Measurements from ENCODE around the gene COL5A2.

The COL5A2 gene

DNA sequence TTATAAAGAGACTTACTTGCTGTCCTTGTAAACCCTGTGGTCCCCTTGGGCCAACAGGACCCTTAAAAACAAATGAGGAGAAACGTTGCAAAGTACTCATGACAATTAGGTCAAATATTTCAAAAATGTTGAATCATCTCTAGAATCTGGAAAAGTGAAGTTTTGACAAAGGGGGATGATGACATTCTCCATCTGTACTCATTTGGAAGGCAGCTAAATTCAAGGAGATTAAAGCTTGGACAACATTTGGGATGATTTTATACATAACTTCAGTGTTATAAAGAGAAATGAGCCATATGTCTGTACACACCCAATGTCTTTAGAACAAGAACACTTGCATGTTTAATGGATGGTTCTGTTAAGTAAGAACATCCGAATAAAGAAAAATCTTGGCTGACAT, 92.9 kb downstream of the COL5A2 start:
- no peak for TF ChIP-seq BHLHE40 (IDR thresholded peaks at IDR 0.05; ENCODE audit: borderline replicate concordance)
- TF ChIP-seq FOXK2 (IDR thresholded peaks at IDR 0.05), result no peak
- TF ChIP-seq L3MBTL2 (conservative IDR thresholded peaks at IDR 0.05), result no peak
- no peak for TF ChIP-seq ARNT (IDR thresholded peaks at IDR 0.05)
- no peak for TF ChIP-seq FOXA1 (IDR thresholded peaks at IDR 0.05)
- no peak for TF ChIP-seq ZNF384 (IDR thresholded peaks at IDR 0.05)
- CTCF ChIA-PET, result no interaction called here
- DNase-seq (ENCODE audit: extremely low spot score), result no peak
- POLR2A ChIA-PET, result no interaction called here

DNA sequence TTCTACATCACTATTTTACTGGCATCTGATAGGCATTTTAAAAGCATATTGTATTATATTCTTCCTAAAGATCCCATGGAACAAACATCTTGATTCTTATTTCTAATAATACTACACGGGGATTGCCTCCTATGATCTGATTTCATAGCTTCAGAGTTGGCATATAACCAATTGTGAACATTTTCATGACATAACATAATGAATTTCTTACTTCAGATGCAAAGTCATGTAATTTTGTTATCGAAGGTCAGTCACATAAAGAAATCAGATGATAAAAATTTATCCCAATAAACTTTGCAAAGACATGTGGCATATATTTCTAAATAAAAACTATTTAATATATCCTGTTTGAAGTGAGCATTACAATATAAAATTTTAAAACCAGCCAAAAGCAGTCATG, 93.3 kb downstream of the COL5A2 start:
- CTCF ChIA-PET, result no interaction called here
- DNase-seq (ENCODE audit: extremely low spot score), result no peak
- POLR2A ChIA-PET, result no interaction called here
- TF ChIP-seq TARDBP (IDR thresholded peaks at IDR 0.05), result no peak
- TF ChIP-seq L3MBTL2 (conservative IDR thresholded peaks at IDR 0.05), result no peak
- TF ChIP-seq FOXA1 (IDR thresholded peaks at IDR 0.05), result no peak
- TF ChIP-seq ZNF384 (IDR thresholded peaks at IDR 0.05), result no peak
- no peak for TF ChIP-seq SP1 (IDR thresholded peaks at IDR 0.05)
- no peak for TF ChIP-seq NFRKB (IDR thresholded peaks at IDR 0.05)
- no peak for TF ChIP-seq LEF1 (IDR thresholded peaks at IDR 0.05; ENCODE audit: borderline replicate concordance)
- no peak for TF ChIP-seq SUZ12 (IDR thresholded peaks at IDR 0.05)
- no peak for TF ChIP-seq ELF4 (IDR thresholded peaks at IDR 0.05)
- TF ChIP-seq CTBP1 (IDR thresholded peaks at IDR 0.05; ENCODE audit: borderline replicate concordance), result no peak
- TF ChIP-seq, protein P1, sequence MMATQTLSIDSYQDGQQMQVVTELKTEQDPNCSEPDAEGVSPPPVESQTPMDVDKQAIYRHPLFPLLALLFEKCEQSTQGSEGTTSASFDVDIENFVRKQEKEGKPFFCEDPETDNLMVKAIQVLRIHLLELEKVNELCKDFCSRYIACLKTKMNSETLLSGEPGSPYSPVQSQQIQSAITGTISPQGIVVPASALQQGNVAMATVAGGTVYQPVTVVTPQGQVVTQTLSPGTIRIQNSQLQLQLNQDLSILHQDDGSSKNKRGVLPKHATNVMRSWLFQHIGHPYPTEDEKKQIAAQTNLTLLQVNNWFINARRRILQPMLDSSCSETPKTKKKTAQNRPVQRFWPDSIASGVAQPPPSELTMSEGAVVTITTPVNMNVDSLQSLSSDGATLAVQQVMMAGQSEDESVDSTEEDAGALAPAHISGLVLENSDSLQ (IDR thresholded peaks at IDR 0.05), result no peak
- TF ChIP-seq BHLHE40 (IDR thresholded peaks at IDR 0.05; ENCODE audit: borderline replicate concordance), result no peak
- TF ChIP-seq FOXK2 (IDR thresholded peaks at IDR 0.05), result no peak
- TF ChIP-seq HDGF (IDR thresholded peaks at IDR 0.05; ENCODE audit: borderline replicate concordance), result no peak
- TF ChIP-seq ARNT (IDR thresholded peaks at IDR 0.05), result no peak

DNA sequence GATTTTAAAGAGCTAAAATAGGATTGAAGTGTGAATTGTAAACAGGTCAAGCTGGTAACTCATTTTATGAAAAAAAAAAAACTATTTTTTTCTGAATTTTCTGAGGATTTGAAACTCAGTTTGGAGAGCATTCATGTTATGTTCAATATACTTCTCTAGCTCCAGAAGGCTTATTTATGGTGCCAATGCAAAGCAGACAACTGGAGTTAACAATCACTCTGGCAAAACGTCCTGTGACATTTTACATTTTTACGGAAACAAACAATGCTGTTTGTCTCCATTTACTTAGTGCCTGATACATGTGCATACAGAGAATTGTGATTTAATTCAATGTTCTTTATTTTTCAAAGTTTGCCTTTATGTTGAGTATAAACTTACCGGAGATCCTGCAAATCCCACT, 96.0 kb downstream of the COL5A2 start:
- POLR2A ChIA-PET, result no interaction called here
- CTCF ChIA-PET, result no interaction called here
- no peak for TF ChIP-seq SUZ12 (IDR thresholded peaks at IDR 0.05)
- no peak for TF ChIP-seq LEF1 (IDR thresholded peaks at IDR 0.05; ENCODE audit: borderline replicate concordance)
- no peak for TF ChIP-seq ARNT (IDR thresholded peaks at IDR 0.05)
- no peak for TF ChIP-seq ELF4 (IDR thresholded peaks at IDR 0.05)
- TF ChIP-seq, protein P1 (IDR thresholded peaks at IDR 0.05), result no peak
- no peak for TF ChIP-seq HDGF (IDR thresholded peaks at IDR 0.05; ENCODE audit: borderline replicate concordance)
- TF ChIP-seq TARDBP (IDR thresholded peaks at IDR 0.05), result no peak
- no peak for TF ChIP-seq BHLHE40 (IDR thresholded peaks at IDR 0.05; ENCODE audit: borderline replicate concordance)
- TF ChIP-seq NFRKB (IDR thresholded peaks at IDR 0.05), result no peak
- TF ChIP-seq FOXM1 (IDR thresholded peaks at IDR 0.05; ENCODE audit: borderline replicate concordance), result no peak
- TF ChIP-seq ZNF384 (IDR thresholded peaks at IDR 0.05), result no peak
- TF ChIP-seq FOXA1 (IDR thresholded peaks at IDR 0.05), result no peak
- TF ChIP-seq CTBP1 (IDR thresholded peaks at IDR 0.05; ENCODE audit: borderline replicate concordance), result no peak
- no peak for TF ChIP-seq L3MBTL2 (conservative IDR thresholded peaks at IDR 0.05)
- TF ChIP-seq SP1 (IDR thresholded peaks at IDR 0.05), result no peak
- no peak for TF ChIP-seq FOXK2 (IDR thresholded peaks at IDR 0.05)
- DNase-seq (ENCODE audit: extremely low spot score), result no peak

DNA sequence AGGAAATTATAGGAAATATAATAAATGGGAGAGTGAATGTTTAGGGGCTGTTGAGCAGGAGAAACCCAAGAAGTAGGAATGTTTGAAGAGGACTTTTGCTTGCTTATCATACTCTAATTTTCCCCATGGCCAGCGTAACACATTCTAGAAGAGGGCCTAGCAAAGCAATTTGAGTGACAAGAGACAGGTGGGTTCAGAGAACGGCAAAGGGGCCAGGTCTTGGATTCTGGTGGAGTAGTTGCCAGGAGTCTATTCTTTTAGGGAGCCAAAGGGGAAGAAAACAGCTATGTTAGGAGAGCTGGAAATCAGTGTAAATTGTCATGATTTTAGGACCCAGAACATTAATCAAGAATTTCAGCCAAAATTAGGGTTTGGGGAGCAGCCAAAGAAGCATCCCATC, 96.5 kb downstream of the COL5A2 start:
- POLR2A ChIA-PET, result no interaction called here
- CTCF ChIA-PET, result no interaction called here
- DNase-seq (ENCODE audit: extremely low spot score), result no peak
- TF ChIP-seq NFRKB (IDR thresholded peaks at IDR 0.05) (no peak), FOXK2 (IDR thresholded peaks at IDR 0.05) (no peak), CTBP1 (IDR thresholded peaks at IDR 0.05; ENCODE audit: borderline replicate concordance) (no peak), ELF4 (IDR thresholded peaks at IDR 0.05) (no peak), LEF1 (IDR thresholded peaks at IDR 0.05; ENCODE audit: borderline replicate concordance) (no peak)
- TF ChIP-seq, protein P1 (IDR thresholded peaks at IDR 0.05), result no peak

DNA sequence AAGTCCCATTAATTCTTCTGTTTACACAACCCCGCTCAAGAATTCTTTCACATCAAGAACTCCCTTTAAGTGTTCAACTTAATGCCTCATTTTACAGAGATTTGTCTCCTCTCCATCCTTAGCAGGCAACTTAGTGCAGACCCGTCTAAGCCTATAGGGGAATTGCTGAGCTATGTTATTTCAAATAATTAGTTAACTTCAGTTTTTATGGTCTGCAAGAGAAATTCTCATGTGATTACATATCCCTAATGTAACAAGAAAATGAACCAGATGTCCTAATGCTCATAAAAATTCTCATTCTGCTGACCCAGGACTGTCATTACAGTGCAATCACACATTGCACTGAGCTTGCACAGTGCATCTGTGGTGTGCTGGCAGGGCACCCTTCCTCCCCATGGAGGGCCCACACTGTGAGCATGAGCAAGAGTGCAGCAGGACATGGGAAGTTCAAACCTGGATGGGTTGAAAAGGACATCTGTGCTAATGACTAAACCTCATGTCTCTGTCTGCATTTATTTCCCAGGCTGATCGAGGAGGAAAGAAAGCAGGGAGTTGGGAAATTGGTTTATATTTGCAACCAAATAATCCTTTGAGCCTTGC, 97.1 kb downstream of the COL5A2 start:
- DNase-seq (ENCODE audit: extremely low spot score), result peak; percentile 7
- ChIA-PET POLR2A (no interaction called here), CTCF (interaction anchor here (0.6 kb wide), 2 partner anchors 148 to 266 kb away, joined by 3 read pairs; no protein-coding TSS in a partner anchor)
- TF ChIP-seq SUZ12 (IDR thresholded peaks at IDR 0.05) (no peak), BHLHE40 (IDR thresholded peaks at IDR 0.05; ENCODE audit: borderline replicate concordance) (no peak), NFRKB (IDR thresholded peaks at IDR 0.05) (no peak), FOXA1 (IDR thresholded peaks at IDR 0.05) (no peak), ARNT (IDR thresholded peaks at IDR 0.05) (no peak), ZNF384 (IDR thresholded peaks at IDR 0.05) (no peak), CTBP1 (IDR thresholded peaks at IDR 0.05; ENCODE audit: borderline replicate concordance) (no peak), FOXK2 (IDR thresholded peaks at IDR 0.05) (no peak), LEF1 (IDR thresholded peaks at IDR 0.05; ENCODE audit: borderline replicate concordance) (no peak), TARDBP (IDR thresholded peaks at IDR 0.05) (no peak), L3MBTL2 (conservative IDR thresholded peaks at IDR 0.05) (no peak), FOXM1 (IDR thresholded peaks at IDR 0.05; ENCODE audit: borderline replicate concordance) (no peak), HDGF (IDR thresholded peaks at IDR 0.05; ENCODE audit: borderline replicate concordance) (no peak), SP1 (IDR thresholded peaks at IDR 0.05) (no peak), ELF4 (IDR thresholded peaks at IDR 0.05) (no peak)
- TF ChIP-seq, protein P1 (IDR thresholded peaks at IDR 0.05), result no peak
